Stimulated activated CD8-positive, alpha-beta memory T cell treated with anti-CD3 and anti-CD28 coated beads, Interleukin-7, amount 100 ng/mL, for 4 hours (primary cell): ENCODE measurements around the gene CTAGE6.
"Not testable (repeated sequence)": the region's sequence is repeated elsewhere in the genome, so short reads cannot be mapped to it uniquely, and the experiment has no call there.

ENCODE experiments used
- DNase-seq, 2 donors: peaks; one replicate each; pipeline ENCODE4 v3.0.0-alpha.2; 2020; ENCODE audit warnings: low read depth in 2 of 2

Gene CTAGE6

GRCh38 chr7:143715543-143716193 is 41.8 kb downstream of the CTAGE6 start:
- DNase-seq: not testable (repeated sequence)

GRCh38 chr7:143714581-143715454 is 42.7 kb downstream of the CTAGE6 start:
- DNase-seq: not testable (repeated sequence)

GRCh38 chr7:143712381-143712780 is 45.1 kb downstream of the CTAGE6 start:
- DNase-seq: not testable (repeated sequence)

- not testable (repeated sequence) for DNase-seq
These were observed 45.7 kb downstream of the CTAGE6 start for GRCh38 chr7:143711727-143712324.

GRCh38 chr7:143709895-143710294 is 47.6 kb downstream of the CTAGE6 start:
- not testable (repeated sequence) for DNase-seq
